GM08714 (cell line): Measurements from ENCODE around the gene STAB1.

ENCODE experiments used
- H3K4me3 ChIP-seq: fragments of 200-500 bp; sonication (Bioruptor generic); 2 replicates; pipeline ENCODE4 v1.5.1; 2014; ENCODE audit warnings: mild to moderate bottlenecking, low read length, inconsistent platforms
- ZNF274 ChIP-seq: IDR thresholded peaks from 2 replicates; pipeline ENCODE4 v1.6.1; 2012; ENCODE audit warnings: mild to moderate bottlenecking, low read depth, low read length

STAB1 gene

GRCh38 chr3:52546111-52546901 lies 51.2 kb downstream of the STAB1 start:
- TF ChIP-seq ZNF274: no peak
- no peak overlapping the region for H3K4me3 ChIP-seq

GRCh38 chr3:52547143-52547542 lies 52.0 kb downstream of the STAB1 start:
- no peak overlapping the region for H3K4me3 ChIP-seq
- no peak for TF ChIP-seq ZNF274

- H3K4me3 ChIP-seq: no peak overlapping the region
- no peak for TF ChIP-seq ZNF274
Measured at GRCh38 chr3:52551118-52551517, 56.0 kb downstream of the STAB1 start.

- TF ChIP-seq ZNF274: no peak
- H3K4me3 ChIP-seq: no peak overlapping the region
Measured at GRCh38 chr3:52552089-52552488, 57.0 kb downstream of the STAB1 start.

- no peak overlapping the region for H3K4me3 ChIP-seq
- no peak for TF ChIP-seq ZNF274
Measured at GRCh38 chr3:52554026-52554755, 59.1 kb downstream of the STAB1 start.

GRCh38 chr3:52555056-52555455 lies 59.9 kb downstream of the STAB1 start:
- no peak for TF ChIP-seq ZNF274
- H3K4me3 ChIP-seq: no peak overlapping the region

- TF ChIP-seq ZNF274: no peak
- no peak overlapping the region for H3K4me3 ChIP-seq
Measured at GRCh38 chr3:52557011-52557960, 62.1 kb downstream of the STAB1 start.

- no peak for TF ChIP-seq ZNF274
- no peak overlapping the region for H3K4me3 ChIP-seq
Measured at GRCh38 chr3:52558436-52558835, 63.3 kb downstream of the STAB1 start.

- H3K4me3 ChIP-seq: no peak overlapping the region
- no peak for TF ChIP-seq ZNF274
Measured at GRCh38 chr3:52561028-52561747, 66.0 kb downstream of the STAB1 start.

- TF ChIP-seq ZNF274: no peak
- no peak overlapping the region for H3K4me3 ChIP-seq
Measured at GRCh38 chr3:52563984-52564383, 68.8 kb downstream of the STAB1 start.

GRCh38 chr3:52568069-52568468 lies 72.9 kb downstream of the STAB1 start:
- no peak overlapping the region for H3K4me3 ChIP-seq
- TF ChIP-seq ZNF274: no peak

GRCh38 chr3:52570076-52570475 lies 74.9 kb downstream of the STAB1 start:
- no peak for TF ChIP-seq ZNF274
- H3K4me3 ChIP-seq: no peak overlapping the region

- H3K4me3 ChIP-seq: no peak overlapping the region
- no peak for TF ChIP-seq ZNF274
Measured at GRCh38 chr3:52572221-52572620, 77.1 kb downstream of the STAB1 start.
